ENCODE measurements around the gene CASKIN2. TPM values are rescaled to one million over a fixed set of nuclear protein-coding genes. Genes with fewer than 3 reads are reported as not detected.

The CASKIN2 gene
- total RNA-seq, 1 experiment from 2014 or later = 30.0 TPM

GRCh38 chr17:75542728-75543336, 27.5 kb upstream of the CASKIN2 start:
- Mint-ChIP-seq H3K27me3 (ENCODE audit: unreplicated experiment) (no peaks in the 10 kb centered on the region), H3K27ac (ENCODE audit: unreplicated experiment) (peak overlapping the region; percentile 45), H3K4me3 (ENCODE audit: low read depth, unreplicated experiment) (peak overlapping the region; percentile 35), H3K36me3 (ENCODE audit: insufficient read depth, unreplicated experiment) (peaks cover 71% of the 10 kb centered on the region), H3K9me3 (ENCODE audit: low read depth, unreplicated experiment) (no peaks in the 10 kb centered on the region), H3K4me1 (ENCODE audit: low read depth, unreplicated experiment) (peaks cover 58% of the 10 kb centered on the region)
- intact Hi-C loops (cut with micrococcal nuclease; ENCODE audit: unreplicated experiment) = no loop called here
- DNase-seq = no peak
- no TSS peak for BruUV-seq (replicated peaks)
- CTCF ChIA-PET = interaction anchor here (0.8 to 1.4 kb wide), 3 partner anchors 16 to 59 kb away, joined by 3 to 8 read pairs (median 4); no protein-coding TSS in a partner anchor
- TF ChIP-seq CTCF (IDR thresholded peaks at IDR 0.05; ENCODE audit: unreplicated experiment) = no peak

- Mint-ChIP-seq H3K27me3 (ENCODE audit: unreplicated experiment) (no peaks in the 10 kb centered on the region), H3K36me3 (ENCODE audit: insufficient read depth, unreplicated experiment) (peaks cover 65% of the 10 kb centered on the region), H3K4me3 (ENCODE audit: low read depth, unreplicated experiment) (peak overlapping the region; percentile 35), H3K9me3 (ENCODE audit: low read depth, unreplicated experiment) (no peaks in the 10 kb centered on the region), H3K27ac (ENCODE audit: unreplicated experiment) (peak overlapping the region; percentile 45), H3K4me1 (ENCODE audit: low read depth, unreplicated experiment) (peaks cover 52% of the 10 kb centered on the region)
- no TSS peak for BruUV-seq (replicated peaks)
- no peak for TF ChIP-seq CTCF (IDR thresholded peaks at IDR 0.05; ENCODE audit: unreplicated experiment)
- CTCF ChIA-PET = interaction anchor here (0.8 to 1.4 kb wide), 3 partner anchors 16 to 59 kb away, joined by 3 to 8 read pairs (median 4); no protein-coding TSS in a partner anchor
- no peak for DNase-seq
- intact Hi-C loops (cut with micrococcal nuclease; ENCODE audit: unreplicated experiment) = no loop called here
Observed at GRCh38 chr17:75542229-75542628, 26.9 kb upstream of the CASKIN2 start.

GRCh38 chr17:75540923-75541503, 25.7 kb upstream of the CASKIN2 start:
- no peak for TF ChIP-seq CTCF (IDR thresholded peaks at IDR 0.05; ENCODE audit: unreplicated experiment)
- peaks cover 63% of the 10 kb centered on the region for H3K36me3 Mint-ChIP-seq (ENCODE audit: insufficient read depth, unreplicated experiment)
- H3K4me1 Mint-ChIP-seq (ENCODE audit: low read depth, unreplicated experiment) = peaks cover 46% of the 10 kb centered on the region
- intact Hi-C loops (cut with micrococcal nuclease; ENCODE audit: unreplicated experiment) = no loop called here
- no peak overlapping the region for H3K27ac Mint-ChIP-seq (ENCODE audit: unreplicated experiment)
- CTCF ChIA-PET = no interaction called here
- no peaks in the 10 kb centered on the region for H3K27me3 Mint-ChIP-seq (ENCODE audit: unreplicated experiment)
- H3K4me3 Mint-ChIP-seq (ENCODE audit: low read depth, unreplicated experiment) = no peak overlapping the region
- no peak for DNase-seq
- no peaks in the 10 kb centered on the region for H3K9me3 Mint-ChIP-seq (ENCODE audit: low read depth, unreplicated experiment)
- BruUV-seq (replicated peaks) = no TSS peak

GRCh38 chr17:75539967-75540729, 24.8 kb upstream of the CASKIN2 start:
- no peak for DNase-seq
- BruUV-seq (replicated peaks) = no TSS peak
- no peak overlapping the region for H3K4me3 Mint-ChIP-seq (ENCODE audit: low read depth, unreplicated experiment)
- H3K27ac Mint-ChIP-seq (ENCODE audit: unreplicated experiment) = no peak overlapping the region
- no peak for TF ChIP-seq CTCF (IDR thresholded peaks at IDR 0.05; ENCODE audit: unreplicated experiment)
- CTCF ChIA-PET = interaction anchor here (0.7 to 1.4 kb wide), 2 partner anchors 14 to 107 kb away, joined by 4 to 6 read pairs; no protein-coding TSS in a partner anchor
- H3K4me1 Mint-ChIP-seq (ENCODE audit: low read depth, unreplicated experiment) = peaks cover 47% of the 10 kb centered on the region
- intact Hi-C loops (cut with micrococcal nuclease; ENCODE audit: unreplicated experiment) = no loop called here
- H3K36me3 Mint-ChIP-seq (ENCODE audit: insufficient read depth, unreplicated experiment) = peaks cover 66% of the 10 kb centered on the region
- no peaks in the 10 kb centered on the region for H3K9me3 Mint-ChIP-seq (ENCODE audit: low read depth, unreplicated experiment)
- no peaks in the 10 kb centered on the region for H3K27me3 Mint-ChIP-seq (ENCODE audit: unreplicated experiment)
